A549 (cell line): ENCODE data around the gene TRNP1. TPM values are rescaled to one million over a fixed set of nuclear protein-coding genes. Genes with fewer than 3 reads are reported as not detected.

Source experiments
- ATAC-seq, 2 experiments: fragments of 200-7000 bp in 1 of 2; fragments of >200 bp in 1 of 2; cut with Nextera tagmentation in 1 of 2; cut with Tn5 transposase in 1 of 2; 3 replicates each; pipeline versions ENCODE4 v1.8.0 to v1.9.1; 2018 to 2020; ENCODE audit warnings: mild to moderate bottlenecking in 1 of 2, moderate library complexity in 1 of 2
- CTCF ChIA-PET: fragments of 300-600 bp; sonication (Branson Sonifier 250); formaldehyde crosslinking; extraction: SDS; loops from one replicate; lab custom pipeline; 2021; ENCODE audit warnings: antibody characterized with exemption, inconsistent platforms; lab: Yijun Ruan, JAX
- POLR2A ChIA-PET: fragments of 350-600 bp; formaldehyde crosslinking; extraction: SDS; loops from one replicate; lab custom pipeline; 2021; ENCODE audit warnings: antibody characterized with exemption, inconsistent platforms; lab: Yijun Ruan, JAX
- DNase-seq, 2 experiments: peaks; one replicate each; pipeline versions ENCODE4 v3.0.0 to v3.0.0-alpha.2; 2011 to 2016; ENCODE audit warnings: low read depth in 1 of 2, low spot score in 1 of 2
- FAIRE-seq: peaks from 2 replicates; lab custom pipeline; 2011; peaks lifted over from hg19 to GRCh38; lab: Jason Lieb, UNC
- H3K27ac ChIP-seq, 2 experiments: fragments of >200 bp; sonication (Bioruptor Twin); formaldehyde crosslinking; 3 replicates each; pipeline ENCODE4 v1.5.1; 2016 to 2017
- H3K4me1 ChIP-seq: fragments of >200 bp; sonication (Bioruptor Twin); formaldehyde crosslinking; 3 replicates; pipeline ENCODE4 v1.6.1; 2016
- H3K4me2 ChIP-seq: fragments of >200 bp; sonication (Bioruptor Twin); formaldehyde crosslinking; 3 replicates; pipeline ENCODE4 v1.6.1; 2016
- H3K4me3 ChIP-seq: fragments of >200 bp; sonication (Bioruptor Twin); formaldehyde crosslinking; 3 replicates; pipeline ENCODE4 v1.5.1; 2016
- H3K9me3 ChIP-seq: fragments of >200 bp; sonication (Bioruptor Twin); formaldehyde crosslinking; 3 replicates; pipeline ENCODE4 v1.6.1; 2016
- CBX2 ChIP-seq: fragments of 200-600 bp; sonication (generic); IDR thresholded peaks from 2 replicates; pipeline ENCODE4 v1.6.1; 2016; ENCODE audit warnings: low read depth, mild to moderate bottlenecking, borderline replicate concordance
- CEBPB ChIP-seq, 2 experiments: fragments of >200 bp in 1 of 2; sonication (Bioruptor Twin) in 1 of 2; formaldehyde crosslinking in 1 of 2; IDR thresholded peaks; 2 replicates each; pipeline ENCODE4 v1.6.1; 2012 to 2016
- CHD2 ChIP-seq: fragments of 150-350 bp; IDR thresholded peaks from 2 replicates; pipeline ENCODE4 v1.6.1; 2014; ENCODE audit warnings: low read length; ENCODE audit not compliant: partially characterized antibody
- CHD4 ChIP-seq: fragments of 200-600 bp; sonication (generic); IDR thresholded peaks from 2 replicates; pipeline ENCODE4 v1.6.1; 2016; ENCODE audit warnings: antibody characterized with exemption, mild to moderate bottlenecking, borderline replicate concordance
- EHMT2 ChIP-seq: fragments of 200-600 bp; sonication (generic); IDR thresholded peaks from 2 replicates; pipeline ENCODE4 v1.6.1; 2016; ENCODE audit warnings: antibody characterized with exemption, low read depth, mild to moderate bottlenecking, moderate library complexity
- ELK1 ChIP-seq: fragments of 150-350 bp; IDR thresholded peaks from 2 replicates; pipeline ENCODE4 v1.6.1; 2014; ENCODE audit warnings: low read depth, mild to moderate bottlenecking, low read length
- FOSL2 ChIP-seq, 2 experiments: fragments of 450-650 bp in 1 of 2; fragments of >200 bp in 1 of 2; sonication (Bioruptor Twin) in 1 of 2; formaldehyde crosslinking; IDR thresholded peaks; 2 replicates each; pipeline versions ENCODE4 v1.5.0 to v1.6.1; 2016 to 2020; ENCODE audit warnings: mild to moderate bottlenecking in 1 of 2, moderate library complexity in 1 of 2
- HDAC2 ChIP-seq: fragments of 200-600 bp; sonication (generic); IDR thresholded peaks from 2 replicates; pipeline ENCODE4 v1.6.1; 2016
- HES2 ChIP-seq: fragments of >200 bp; sonication (Bioruptor Twin); formaldehyde crosslinking; IDR thresholded peaks from 2 replicates; pipeline ENCODE4 v1.6.1; 2016
- HEYL ChIP-seq: fragments of 250-450 bp; sonication (Bioruptor Pico); IDR thresholded peaks from 2 replicates; pipeline ENCODE4 v1.8.0; 2021; ENCODE audit warnings: mild to moderate bottlenecking, moderate library complexity
- JUN ChIP-seq, 2 experiments: fragments of >200 bp; sonication (Bioruptor Twin); formaldehyde crosslinking; IDR thresholded peaks; 2 replicates in 1 of 2; 3 replicates in 1 of 2; pipeline ENCODE4 v1.6.1; 2016 to 2017
- JUNB ChIP-seq: fragments of >200 bp; sonication (Bioruptor Twin); formaldehyde crosslinking; IDR thresholded peaks from 2 replicates; pipeline ENCODE4 v1.6.1; 2016
- KDM1A ChIP-seq: fragments of 200-600 bp; sonication (generic); IDR thresholded peaks from 2 replicates; pipeline ENCODE4 v1.6.1; 2016; ENCODE audit warnings: low read depth, mild to moderate bottlenecking
- MAX ChIP-seq: IDR thresholded peaks from 2 replicates; pipeline ENCODE4 v1.6.1; 2012
- MAZ ChIP-seq: fragments of 150-350 bp; IDR thresholded peaks from 2 replicates; pipeline ENCODE4 v1.6.1; 2014; ENCODE audit warnings: antibody characterized with exemption, low read depth, low read length, borderline replicate concordance
- NFE2L2 ChIP-seq: fragments of 150-350 bp; conservative IDR thresholded peaks from 2 replicates; pipeline ENCODE4 v1.6.1; 2014; ENCODE audit warnings: low read length
- RFX5 ChIP-seq: fragments of 450-650 bp; IDR thresholded peaks from 2 replicates; pipeline ENCODE4 v1.7.1; 2014; ENCODE audit warnings: antibody characterized with exemption, mild to moderate bottlenecking, moderate library complexity
- RNF2 ChIP-seq: fragments of 200-600 bp; sonication (generic); IDR thresholded peaks from 2 replicates; pipeline ENCODE4 v1.6.1; 2016; ENCODE audit warnings: low read depth, mild to moderate bottlenecking, antibody characterized with exemption, moderate library complexity, borderline replicate concordance
- SREBF2 ChIP-seq: fragments of 450-650 bp; IDR thresholded peaks from 2 replicates; pipeline ENCODE4 v1.6.1; 2014; ENCODE audit warnings: mild to moderate bottlenecking, moderate library complexity
- ZC3H11A ChIP-seq: fragments of 450-650 bp; IDR thresholded peaks from 2 replicates; pipeline ENCODE4 v1.6.1; 2014; ENCODE audit warnings: antibody characterized with exemption, mild to moderate bottlenecking
- WGBS: methylation state at CpG from one replicate; pipeline ENCODE4 v1.1.6; 2017; ENCODE audit errors: missing lambda C conversion rate; 5-methylcytosine and 5-hydroxymethylcytosine counted together
- polyA plus RNA-seq, 4 experiments: library from polyadenylated mRNA; depleted of rRNA in 3 of 4; stranded (reverse); fragments of >200 nt; fragmentation: RNase III in 1 of 4; extraction: RNeasy Plus Mini Kit Qiagen cat#74134 plus additional on column Dnase treatment in 1 of 4; gene quantifications; 2 replicates in 3 of 4; 3 replicates in 1 of 4; pipeline ENCODE4 v1.2.3, GENCODE V29; 2011 to 2017

Gene TRNP1
- polyA plus RNA-seq, 2 of the 4 experiments (the other 2 are of a cell fraction): 73.9 to 113 TPM

- no peak for FAIRE-seq
- 70% methylated on average over 9 of the region's 86 CpGs for WGBS
- Histone ChIP-seq H3K4me2 (peak within 1 kb of the TSS; percentile 59), H3K4me3 (peak within 1 kb of the TSS; percentile 32; the same call in 1 of the 3 replicates), H3K9me3 (no peaks in the 10 kb centered on the region), H3K27ac (peak within 1 kb of the TSS; percentile 48 to 73; a peak in 5 of 6 replicates), H3K4me1 (peaks cover 25% of the 10 kb centered on the region)
- ATAC-seq: no peak
- no peak for DNase-seq
- ChIA-PET POLR2A (no interaction called here), CTCF (interaction anchor here (0.7 to 3.0 kb wide), 3 partner anchors 10 to 37 kb away, joined by 3 to 16 read pairs (median 5); no protein-coding TSS in a partner anchor)
- TF ChIP-seq RNF2: no peak
Observed at GRCh38 chr1:26959722-26960624, 33.5 kb upstream of the TRNP1 start, which contains the start of gene KDF1. KDF1 (minus strand) TSS chr1:26960468; CDS start chr1:26952380, 8,088 bp downstream.

- 82% methylated on average over 3 of the region's 3 CpGs for WGBS
- FAIRE-seq: no peak
- ATAC-seq: peak in 1 of 2 experiments; percentile 16; a peak in 1 of 6 replicates
- Histone ChIP-seq H3K4me2 (no peak overlapping the region; the same call in 1 of the 3 replicates), H3K27ac (peak overlapping the region; percentile 48 to 73; a peak in 4 of 6 replicates), H3K4me1 (peaks cover 25% of the 10 kb centered on the region), H3K9me3 (no peaks in the 10 kb centered on the region), H3K4me3 (no peak overlapping the region)
- no peak for DNase-seq
- ChIA-PET CTCF (interaction anchor here (1.5 to 3.0 kb wide), 3 partner anchors 9 to 86 kb away, joined by 5 to 16 read pairs (median 5); no protein-coding TSS in a partner anchor), POLR2A (no interaction called here)
- TF ChIP-seq HDAC2 (no peak), ZC3H11A (no peak), HES2 (no peak), JUNB (no peak), MAZ (no peak), CEBPB (IDR thresholded peaks at IDR 0.05) (no peak), EHMT2 (no peak), CHD2 (no peak), HEYL (no peak), CHD4 (no peak), JUN (IDR thresholded peaks at IDR 0.05) (no peak), KDM1A (no peak), NFE2L2 (no peak), SREBF2 (no peak), CBX2 (no peak)
Observed at GRCh38 chr1:26960625-26960966, 32.9 kb upstream of the TRNP1 start.

GRCh38 chr1:26961826-26962225 is 31.7 kb upstream of the TRNP1 start:
- DNase-seq (peak; percentile 32 to 61), ATAC-seq (peak; percentile 68 to 78; a peak in 5 of 6 replicates), FAIRE-seq (no peak)
- H3K9me3 ChIP-seq: no peaks in the 10 kb centered on the region
- peak overlapping the region; percentile 51 to 65; a peak in 3 of 6 replicates for H3K27ac ChIP-seq
- CTCF ChIA-PET: interaction anchor here (0.6 to 3.0 kb wide), 5 partner anchors 23 to 331 kb away, joined by 3 to 16 read pairs (median 4); no protein-coding TSS in a partner anchor
- no peak for TF ChIP-seq FOSL2 (IDR thresholded peaks at IDR 0.05)
- peak; percentile 36; the same call in 1 of the 2 replicates for TF ChIP-seq FOSL2 (CRISPR knock-in tag; IDR thresholded peaks at IDR 0.05)
- no peak for TF ChIP-seq ELK1
- TF ChIP-seq MAX: peak; percentile 14; the same call in 1 of the 2 replicates
- TF ChIP-seq RFX5: no peak
- peak; percentile 67 to 92; a peak in 3 of 4 replicates for TF ChIP-seq CEBPB (IDR thresholded peaks at IDR 0.05)
- POLR2A ChIA-PET: no interaction called here
- peaks cover 25% of the 10 kb centered on the region for H3K4me1 ChIP-seq
- H3K4me3 ChIP-seq: no peak overlapping the region
- H3K4me2 ChIP-seq: peak overlapping the region; percentile 36
- 6% methylated on average over 3 of the region's 3 CpGs for WGBS
